ENCODE data around the gene FGF6. TPM values are rescaled to one million over a fixed set of nuclear protein-coding genes. Genes with fewer than 3 reads are reported as not detected.

FGF6 gene
- polyA plus RNA-seq, 1 of the 3 experiments (the other 2 are of a cell fraction), result not detected

GRCh38 chr12:4417455-4417854, 28.2 kb downstream of the FGF6 start (continued):
- TF ChIP-seq SIN3A (IDR thresholded peaks at IDR 0.05; ENCODE audit: borderline replicate concordance, low read depth, low read length), result no peak
- TF ChIP-seq USF1 (IDR thresholded peaks at IDR 0.05; ENCODE audit: borderline replicate concordance, low read depth), result no peak
- no peak for TF ChIP-seq ZBTB33 (IDR thresholded peaks at IDR 0.05; ENCODE audit: borderline replicate concordance, low read depth)

GRCh38 chr12:4416276-4416675, 29.3 kb downstream of the FGF6 start:
- H2AFZ ChIP-seq (ENCODE audit: low read depth), result no peak overlapping the region
- 70% methylated on average over 8 of the region's 8 CpGs for WGBS (ENCODE audit: low lambda C conversion rate)
- no peaks in the 10 kb centered on the region for H3K9me2 ChIP-seq
- ChIA-PET POLR2A (interaction anchor here (0.6 to 0.9 kb wide), 2 partner anchors 25 to 33 kb away, joined by 3 read pairs; no protein-coding TSS in a partner anchor), CTCF (interaction anchor here (1.2 to 2.2 kb wide), 2 partner anchors 30 to 33 kb away, joined by 4 to 13 read pairs; no protein-coding TSS in a partner anchor)
- TF ChIP-seq TEAD4 (IDR thresholded peaks at IDR 0.05; ENCODE audit: borderline replicate concordance, insufficient read depth) (no peak), USF1 (IDR thresholded peaks at IDR 0.05; ENCODE audit: borderline replicate concordance, low read depth) (no peak), RFX5 (IDR thresholded peaks at IDR 0.05; ENCODE audit: low read length) (no peak), RCOR1 (IDR thresholded peaks at IDR 0.05; ENCODE audit: low read length) (no peak), MEF2A (IDR thresholded peaks at IDR 0.05; ENCODE audit: borderline replicate concordance, low read depth) (no peak), TAF1 (IDR thresholded peaks at IDR 0.05; ENCODE audit: borderline replicate concordance, low read depth, low read length) (no peak), SMC3 (IDR thresholded peaks at IDR 0.05; ENCODE audit: low read depth, low read length) (no peak), FOXJ3 (CRISPR knock-in tag; IDR thresholded peaks at IDR 0.05) (no peak), GATA2 (CRISPR knock-in tag; IDR thresholded peaks at IDR 0.05) (no peak), POLR2AphosphoS5 (IDR thresholded peaks at IDR 0.05; ENCODE audit: low read depth, low read length) (no peak), FOXM1 (IDR thresholded peaks at IDR 0.05; ENCODE audit: low read depth) (no peak), MXI1 (IDR thresholded peaks at IDR 0.05; ENCODE audit: low read depth, low read length) (no peak)
- TF ChIP-seq, protein P1, sequence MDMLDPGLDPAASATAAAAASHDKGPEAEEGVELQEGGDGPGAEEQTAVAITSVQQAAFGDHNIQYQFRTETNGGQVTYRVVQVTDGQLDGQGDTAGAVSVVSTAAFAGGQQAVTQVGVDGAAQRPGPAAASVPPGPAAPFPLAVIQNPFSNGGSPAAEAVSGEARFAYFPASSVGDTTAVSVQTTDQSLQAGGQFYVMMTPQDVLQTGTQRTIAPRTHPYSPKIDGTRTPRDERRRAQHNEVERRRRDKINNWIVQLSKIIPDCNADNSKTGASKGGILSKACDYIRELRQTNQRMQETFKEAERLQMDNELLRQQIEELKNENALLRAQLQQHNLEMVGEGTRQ (IDR thresholded peaks at IDR 0.05; ENCODE audit: borderline replicate concordance, low read depth, low read length), result no peak
- TF ChIP-seq, protein P2, sequence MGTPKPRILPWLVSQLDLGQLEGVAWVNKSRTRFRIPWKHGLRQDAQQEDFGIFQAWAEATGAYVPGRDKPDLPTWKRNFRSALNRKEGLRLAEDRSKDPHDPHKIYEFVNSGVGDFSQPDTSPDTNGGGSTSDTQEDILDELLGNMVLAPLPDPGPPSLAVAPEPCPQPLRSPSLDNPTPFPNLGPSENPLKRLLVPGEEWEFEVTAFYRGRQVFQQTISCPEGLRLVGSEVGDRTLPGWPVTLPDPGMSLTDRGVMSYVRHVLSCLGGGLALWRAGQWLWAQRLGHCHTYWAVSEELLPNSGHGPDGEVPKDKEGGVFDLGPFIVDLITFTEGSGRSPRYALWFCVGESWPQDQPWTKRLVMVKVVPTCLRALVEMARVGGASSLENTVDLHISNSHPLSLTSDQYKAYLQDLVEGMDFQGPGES (IDR thresholded peaks at IDR 0.05; ENCODE audit: low read depth, low read length), result no peak
- H3K9me3 ChIP-seq, result no peaks in the 10 kb centered on the region
- no peaks in the 10 kb centered on the region for H3K36me3 ChIP-seq (replicated peaks in 1 of 2; ENCODE audit: control insufficient read depth in 1 of 2, insufficient read depth in 2 of 2, low read length in 1 of 2)
- H3K9ac ChIP-seq, result no peak overlapping the region
- H3K79me2 ChIP-seq (ENCODE audit: insufficient read depth), result no peaks in the 10 kb centered on the region
- peaks cover 0 to 36% of the 10 kb centered on the region in 2 experiments; a peak in 2 of 4 replicates for H3K4me1 ChIP-seq (ENCODE audit: control insufficient read depth in 1 of 2, insufficient read depth in 2 of 2, low read depth in 1 of 2, low read length in 1 of 2)
- H3K27ac ChIP-seq (ENCODE audit: low read depth in 2 of 2, low read length in 1 of 2), result no peak overlapping the region
- peaks cover 43% of the 10 kb centered on the region; the same call in 1 of the 2 replicates for H3K27me3 ChIP-seq (ENCODE audit: insufficient read depth)
- H3K4me3 ChIP-seq (ENCODE audit: low read depth in 2 of 2, low read length in 1 of 2), result no peak overlapping the region
- no peaks in the 10 kb centered on the region for H3F3A ChIP-seq (replicated peaks; ENCODE audit: insufficient read depth)
- H4K20me1 ChIP-seq (ENCODE audit: insufficient read depth), result no peaks in the 10 kb centered on the region
- no peak for DNase-seq
- H3K4me2 ChIP-seq, result no peak overlapping the region
